Keratinocyte (primary cell): ENCODE measurements around the gene CUX1.

Experiments
- CTCF ChIP-seq, 3 experiments: IDR thresholded peaks in 1 of 3; conservative IDR thresholded peaks in 1 of 3; optimal IDR thresholded peaks in 1 of 3; 2 replicates in 2 of 3; 3 replicates in 1 of 3; pipeline versions ENCODE3 to v1.5.1; 2011; ENCODE audit warnings: low read length in 3 of 3, mild to moderate bottlenecking in 3 of 3, moderate library complexity in 2 of 3, control low read depth in 1 of 3, inconsistent platforms in 1 of 3; ENCODE audit not compliant: insufficient read depth in 2 of 3; ENCODE audit errors: extremely low read depth in 1 of 3
- EZH2 ChIP-seq: IDR thresholded peaks from one replicate; pipeline ENCODE4 v1.6.1; 2012; ENCODE audit warnings: inconsistent platforms, mild to moderate bottlenecking, low read length, moderate library complexity

- no peak for TF ChIP-seq CTCF (optimal IDR thresholded peaks at IDR 0.05 in 1 of 3, IDR thresholded peaks at IDR 0.05 in 1 of 3, conservative IDR thresholded peaks at IDR 0.05 in 1 of 3; ENCODE audit: extremely low read depth in 1 of 3, insufficient read depth in 2 of 3, low read length in 3 of 3)
- no peak for TF ChIP-seq EZH2
Observed at GRCh38 chr7:101978683-101979082, 161.3 kb downstream of the CUX1 start.
